NT2/D1 (cell line): ENCODE measurements around the gene MARS1.

Experiments
- SUZ12 ChIP-seq: IDR thresholded peaks from 2 replicates; pipeline ENCODE4 v1.6.1; 2011; ENCODE audit not compliant: insufficient read length, insufficient read depth; ENCODE audit errors: extremely low read depth
- YY1 ChIP-seq: IDR thresholded peaks from 2 replicates; pipeline ENCODE4 v1.6.1; 2011; ENCODE audit not compliant: insufficient read length, insufficient read depth
- ZNF274 ChIP-seq: IDR thresholded peaks from 2 replicates; pipeline ENCODE4 v1.6.1; 2011; ENCODE audit warnings: mild to moderate bottlenecking, low read depth, low read length

DNA sequence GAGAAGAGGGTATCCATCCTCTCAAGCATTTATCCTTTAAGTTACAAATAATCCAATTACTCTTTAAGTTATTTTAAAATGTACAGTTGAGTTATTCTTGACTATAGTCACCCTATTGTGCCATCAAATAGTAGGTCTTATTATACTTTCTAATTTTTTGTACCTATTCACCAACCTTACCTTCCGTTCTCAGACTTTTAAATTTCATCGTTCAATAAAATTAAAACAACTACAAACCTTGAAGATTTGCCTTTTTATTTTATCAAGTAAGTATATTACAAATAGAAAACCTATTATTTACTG, 60.1 kb downstream of the MARS1 start:
- no peak for TF ChIP-seq SUZ12
- TF ChIP-seq YY1 = no peak
- TF ChIP-seq ZNF274 = no peak
